HG02763 (cell line): Measurements from ENCODE around the gene AGPS.
"Not testable (repeated sequence)": the region's sequence is repeated elsewhere in the genome, so short reads cannot be mapped to it uniquely, and the experiment has no call there.

Source experiments
- ATAC-seq: cut with Tn5 transposase; IDR thresholded peaks from one replicate; pipeline ENCODE4 v1.9.1; 2021; ENCODE audit warnings: mild to moderate bottlenecking, moderate library complexity; ENCODE audit not compliant: unreplicated experiment

AGPS gene

GRCh38 chr2:177466337-177467195 lies 74.0 kb downstream of the AGPS start:
- ATAC-seq, result no peak

DNA sequence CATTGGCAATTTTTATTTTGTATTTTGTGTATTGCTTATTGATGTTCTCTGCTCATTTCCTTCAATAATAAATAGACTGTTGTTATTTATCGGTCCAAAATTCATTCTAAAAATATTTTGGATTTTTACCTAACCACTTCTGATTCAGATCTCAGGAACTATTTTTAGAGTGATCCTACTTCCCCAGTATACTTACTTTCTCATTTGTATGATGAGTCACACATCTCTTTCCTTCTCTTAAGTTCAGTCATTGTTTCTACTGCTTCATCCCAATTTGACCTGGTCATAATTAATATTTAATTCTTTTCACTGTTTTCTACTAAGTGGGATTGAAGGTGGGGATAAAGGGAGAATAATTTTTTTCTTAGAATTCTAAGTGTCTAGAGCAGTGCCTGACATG lies 75.1 kb downstream of the AGPS start:
- no peak for ATAC-seq

GRCh38 chr2:177471990-177472389 lies 79.4 kb downstream of the AGPS start:
- ATAC-seq, result no peak

DNA sequence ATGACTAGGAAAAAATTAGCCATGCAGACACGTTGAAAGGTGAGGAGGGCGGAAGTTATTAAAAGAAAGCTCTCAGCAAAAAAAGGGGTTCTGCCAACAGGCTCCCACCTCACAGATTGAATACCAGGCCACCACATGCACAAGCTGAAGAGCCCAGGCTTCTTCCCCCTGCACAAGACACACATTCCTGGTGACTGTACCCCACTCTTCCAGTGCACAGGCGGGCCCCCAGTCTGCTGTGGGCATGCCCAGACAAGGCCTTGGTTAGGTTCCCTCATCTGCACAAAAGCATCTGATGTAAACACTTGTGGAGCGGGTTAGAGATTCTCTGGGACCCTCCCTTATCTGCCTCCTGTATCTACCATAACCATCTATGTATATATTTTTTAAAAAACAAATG lies 81.7 kb downstream of the AGPS start:
- no peak for ATAC-seq

DNA sequence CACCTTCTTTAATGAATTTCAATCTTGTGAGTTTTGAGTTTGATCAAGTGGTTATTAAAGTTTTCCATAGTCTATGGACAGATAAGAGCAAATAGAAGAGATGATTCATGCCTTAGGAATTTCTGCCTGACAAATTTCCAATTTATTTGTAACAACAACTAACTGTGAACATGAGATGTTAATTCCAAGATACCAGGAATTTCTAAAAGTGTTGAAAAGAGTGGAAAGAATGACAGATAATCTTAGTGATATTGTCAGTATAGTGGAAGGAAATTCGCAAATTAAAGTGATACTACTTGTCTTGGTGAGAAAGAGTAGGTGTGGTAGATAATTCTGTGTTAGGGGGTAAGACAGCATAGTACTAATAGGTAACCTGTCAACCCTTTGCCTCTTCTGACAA lies 82.4 kb downstream of the AGPS start:
- ATAC-seq, result no peak

GRCh38 chr2:177476897-177477296 lies 84.3 kb downstream of the AGPS start:
- no peak for ATAC-seq

DNA sequence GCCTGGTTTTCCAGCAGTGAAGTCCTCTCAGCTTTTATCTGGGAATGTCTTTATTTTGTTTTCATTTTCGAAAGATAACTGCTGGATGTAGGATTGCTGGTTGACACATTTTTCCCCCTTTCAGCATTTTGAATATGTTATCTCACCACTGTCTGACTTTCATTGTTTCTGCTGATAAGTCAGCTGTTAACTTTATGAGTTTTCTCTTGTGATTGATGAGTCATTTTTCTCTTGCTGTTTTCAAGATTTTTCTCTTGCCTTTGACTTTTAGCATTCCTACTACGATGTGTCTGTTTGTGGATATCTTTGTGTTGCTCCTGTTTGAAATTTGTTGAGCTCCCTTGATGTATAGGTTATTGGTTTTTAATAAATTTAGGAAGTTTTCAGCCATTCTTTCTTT lies 85.5 kb downstream of the AGPS start:
- ATAC-seq, result no peak

DNA sequence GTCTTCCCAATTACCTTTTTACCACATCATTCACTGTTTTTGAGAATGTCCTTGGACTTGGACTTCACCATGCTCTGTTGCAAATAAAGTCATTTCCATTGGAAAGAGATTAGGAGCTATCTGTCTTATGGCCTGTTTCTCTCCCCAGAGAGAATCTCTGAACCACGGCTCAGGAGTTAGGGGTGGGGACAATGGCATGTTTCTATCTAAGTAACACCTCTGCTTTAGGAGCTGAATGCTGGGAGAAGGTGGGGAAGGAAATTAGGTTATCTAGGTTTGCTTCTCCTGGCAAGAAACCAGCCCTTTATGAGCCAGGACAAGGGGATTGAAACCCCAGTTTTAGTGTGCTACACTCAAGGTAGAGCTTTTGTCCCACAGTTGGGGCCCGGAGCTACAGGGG lies 86.3 kb downstream of the AGPS start:
- no peak for ATAC-seq

- no peak for ATAC-seq
Measured at GRCh38 chr2:177482195-177482594, 89.6 kb downstream of the AGPS start.

- ATAC-seq, result no peak
Measured at GRCh38 chr2:177483531-177483930, 91.0 kb downstream of the AGPS start.

- ATAC-seq, result no peak
Measured at GRCh38 chr2:177484180-177484795, 91.7 kb downstream of the AGPS start.

DNA sequence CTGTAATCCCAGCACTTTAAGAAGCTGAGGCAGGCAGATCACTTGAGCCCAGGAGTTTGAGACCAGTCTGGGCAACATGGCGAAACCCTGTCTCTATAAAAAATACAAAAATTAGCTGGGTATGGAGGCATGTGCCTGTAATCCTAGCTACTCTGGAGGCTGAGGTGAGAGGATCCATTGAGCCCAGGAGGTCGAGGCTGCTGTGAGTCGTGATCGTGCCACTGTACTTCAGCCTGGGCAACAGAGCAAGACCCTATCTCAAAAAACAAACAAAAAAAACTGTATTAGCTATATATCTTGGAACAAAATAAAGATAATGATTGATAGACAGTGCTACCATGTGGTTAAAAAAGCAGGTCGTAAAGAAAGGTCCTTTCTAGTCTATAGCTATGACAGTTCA lies 93.1 kb downstream of the AGPS start:
- not testable (repeated sequence) for ATAC-seq

DNA sequence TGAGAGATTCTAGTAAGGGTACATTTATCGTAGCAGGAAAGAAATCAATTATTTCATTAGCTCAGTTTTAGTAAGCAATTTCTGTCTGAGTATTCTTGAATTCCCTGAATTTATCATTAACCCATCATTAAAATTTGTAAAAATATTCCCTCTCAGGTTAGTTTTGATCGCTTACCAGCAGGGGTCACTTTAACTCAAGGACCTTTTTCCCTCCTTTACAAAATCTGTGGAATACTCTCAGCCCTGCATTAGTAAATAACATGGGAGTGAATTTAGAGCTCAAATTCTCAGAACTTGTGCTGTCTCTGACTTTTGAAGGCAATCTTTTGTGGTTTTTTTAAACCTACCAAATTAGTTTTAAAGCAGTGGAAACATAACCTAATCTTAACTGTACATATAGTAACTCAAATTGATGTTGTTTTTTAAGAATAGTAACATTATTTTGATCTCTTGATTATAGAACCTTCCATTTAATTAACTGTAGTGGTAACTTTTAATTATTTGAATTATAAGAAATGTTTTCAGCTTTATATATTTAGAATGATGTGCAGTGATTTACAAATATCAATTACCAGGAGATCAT lies 97.2 kb downstream of the AGPS start:
- ATAC-seq, result no peak

- no peak for ATAC-seq
Measured at GRCh38 chr2:177495945-177496344, 103.4 kb downstream of the AGPS start.

DNA sequence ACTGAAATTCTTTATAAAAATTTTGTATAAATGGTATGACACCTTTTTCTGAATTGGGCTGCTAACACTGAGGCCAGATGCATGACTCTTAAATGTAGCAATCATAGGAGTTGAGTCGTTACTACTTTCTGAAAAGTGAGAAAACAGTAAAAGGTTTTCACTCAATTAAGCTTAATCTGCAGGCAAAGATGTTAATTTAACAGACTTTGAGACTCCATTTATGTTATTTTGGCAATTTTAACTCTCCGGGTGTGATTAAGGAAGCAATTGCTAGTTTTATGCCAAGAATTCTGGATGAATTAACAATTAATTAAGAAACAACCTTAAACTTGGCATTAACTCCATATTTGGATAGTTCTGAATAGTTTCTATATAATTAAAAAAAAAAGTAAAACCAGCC lies 104.3 kb downstream of the AGPS start:
- ATAC-seq, result no peak

DNA sequence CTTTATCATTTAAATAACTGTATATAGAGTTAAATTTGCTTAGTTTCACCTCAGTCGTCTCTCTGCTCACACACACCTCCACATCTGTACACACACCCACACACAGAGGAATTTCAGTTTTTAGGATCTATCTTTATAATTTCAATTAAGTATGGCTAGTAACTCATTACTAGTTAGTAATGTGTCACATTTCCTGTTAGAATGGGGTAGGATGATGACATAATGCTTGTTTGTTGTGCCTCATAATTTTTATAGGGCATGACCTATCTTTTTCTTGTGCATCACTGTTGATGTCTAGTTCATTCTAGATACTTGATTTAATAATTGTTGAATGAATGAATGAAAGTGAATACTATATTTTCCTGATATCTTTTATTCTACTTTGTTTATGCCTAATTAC lies 108.6 kb downstream of the AGPS start:
- ATAC-seq, result no peak

GRCh38 chr2:177506505-177506904 lies 113.9 kb downstream of the AGPS start:
- ATAC-seq, result no peak

DNA sequence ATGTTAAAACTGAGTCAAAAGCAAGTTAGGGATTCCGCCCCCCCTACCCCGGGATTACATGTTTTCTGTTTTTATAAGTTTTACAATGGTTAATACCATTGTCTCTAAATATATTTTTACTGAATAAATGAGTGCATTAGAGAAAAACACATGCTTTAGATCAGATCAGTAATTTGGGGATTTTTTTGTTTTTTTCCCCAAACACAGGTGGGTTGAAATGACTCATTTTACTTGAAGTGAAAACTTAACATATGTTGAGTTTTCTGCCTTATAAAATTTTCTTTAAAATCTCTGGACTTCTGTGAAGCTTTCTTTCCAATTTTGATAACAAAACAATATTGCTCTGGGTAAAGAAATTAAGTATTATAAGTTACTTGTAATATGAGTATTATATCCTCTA lies 114.4 kb downstream of the AGPS start:
- no peak for ATAC-seq

GRCh38 chr2:177516824-177517544 lies 124.4 kb downstream of the AGPS start:
- no peak for ATAC-seq

- no peak for ATAC-seq
Measured at GRCh38 chr2:177518754-177519153, 126.2 kb downstream of the AGPS start.

DNA sequence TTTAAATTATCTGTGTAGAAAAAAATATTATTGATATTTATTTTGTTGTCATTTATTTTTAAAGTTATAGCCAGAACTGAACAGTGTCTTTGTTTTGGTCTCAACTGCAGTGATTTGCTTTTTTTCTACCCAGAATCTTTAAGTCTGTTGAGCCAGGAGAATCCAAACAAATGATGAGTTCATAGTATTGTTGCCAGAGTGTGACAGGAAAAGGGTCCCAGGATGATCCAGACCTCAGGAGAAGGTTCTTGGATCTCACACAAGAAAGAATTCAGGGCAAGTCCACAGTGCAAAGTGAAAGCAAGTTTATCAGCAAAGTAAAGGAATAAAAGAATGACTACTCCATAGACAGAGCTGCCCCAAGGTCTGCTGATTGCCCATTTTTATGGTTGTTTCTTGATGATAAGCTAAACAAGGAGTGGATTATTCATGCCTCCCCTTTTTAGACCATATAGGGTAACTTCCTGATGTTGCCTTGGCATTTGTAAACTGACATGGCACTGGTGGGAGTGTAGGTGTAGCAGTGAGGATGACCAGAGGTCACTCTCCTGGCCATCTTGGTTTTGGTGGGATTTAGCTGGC lies 127.1 kb downstream of the AGPS start:
- no peak for ATAC-seq
